T1000 (cell line): ENCODE results near the gene PJA2.
"Not testable (repeated sequence)": the region's sequence is repeated elsewhere in the genome, so short reads cannot be mapped to it uniquely, and the experiment has no call there.

Source experiments
- DNase-seq: peaks from one replicate; lab custom pipeline; 2025; ENCODE audit warnings: mixed read lengths; lab: John Stamatoyannopoulos, UW

Gene PJA2

DNA sequence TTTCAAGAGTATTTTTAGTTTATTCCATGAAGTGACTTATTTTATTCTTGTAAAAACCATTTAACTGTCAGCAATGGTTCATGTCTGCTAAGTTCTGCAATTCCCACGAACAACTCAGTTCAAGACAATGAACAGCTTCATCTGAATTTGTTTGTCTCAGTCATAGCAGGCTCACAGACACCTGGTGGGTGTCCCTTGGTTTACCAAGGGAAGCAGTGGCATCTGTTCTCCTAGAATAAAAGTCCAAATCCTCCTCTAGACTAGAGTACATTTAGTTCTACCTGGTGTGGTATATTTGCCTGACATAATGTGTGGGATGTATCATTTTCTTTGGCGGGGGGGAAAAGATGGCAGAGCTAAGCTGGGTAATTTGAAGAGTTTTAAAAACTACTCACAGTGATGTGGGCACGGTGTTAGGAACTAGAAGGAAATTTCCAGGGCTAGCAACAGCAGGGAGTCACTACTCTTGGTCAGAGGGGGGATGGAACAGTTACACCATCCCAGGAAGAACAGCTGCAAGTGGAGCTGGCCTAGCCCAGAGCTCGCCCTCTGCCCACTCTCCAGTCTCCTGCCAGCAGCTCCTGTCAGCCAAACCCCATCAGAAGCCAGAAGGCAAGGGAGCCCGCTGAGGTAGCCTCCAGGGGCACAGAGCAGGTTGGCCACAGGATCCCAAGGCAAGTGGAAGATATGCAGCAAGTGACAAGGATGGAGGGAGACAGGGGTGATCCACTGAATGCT lies 100.3 kb downstream of the PJA2 start:
- no peak for DNase-seq

- DNase-seq = no peak
Measured at GRCh38 chr5:109307951-109308350, 101.8 kb downstream of the PJA2 start.

DNA sequence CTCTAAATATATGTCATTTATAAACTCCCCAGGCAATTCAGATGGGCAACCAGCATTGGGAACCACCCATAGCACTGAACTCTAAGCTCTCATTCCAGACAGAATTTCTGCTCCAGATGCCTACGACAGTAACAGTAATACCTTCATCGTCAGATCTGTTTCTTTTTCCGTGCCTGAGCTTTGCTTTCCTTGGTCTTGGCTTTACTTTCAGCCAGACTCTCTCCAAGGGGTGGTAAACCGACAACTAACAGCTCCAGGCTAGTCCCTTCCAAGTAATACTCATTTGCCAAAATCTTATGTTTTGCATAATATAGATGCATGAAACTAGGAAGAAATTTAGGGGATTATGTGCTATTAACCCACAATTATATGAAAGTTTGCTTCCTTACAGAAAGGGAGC lies 102.3 kb downstream of the PJA2 start:
- DNase-seq = no peak

- DNase-seq = no peak
Measured at GRCh38 chr5:109305352-109305751, 104.4 kb downstream of the PJA2 start.

DNA sequence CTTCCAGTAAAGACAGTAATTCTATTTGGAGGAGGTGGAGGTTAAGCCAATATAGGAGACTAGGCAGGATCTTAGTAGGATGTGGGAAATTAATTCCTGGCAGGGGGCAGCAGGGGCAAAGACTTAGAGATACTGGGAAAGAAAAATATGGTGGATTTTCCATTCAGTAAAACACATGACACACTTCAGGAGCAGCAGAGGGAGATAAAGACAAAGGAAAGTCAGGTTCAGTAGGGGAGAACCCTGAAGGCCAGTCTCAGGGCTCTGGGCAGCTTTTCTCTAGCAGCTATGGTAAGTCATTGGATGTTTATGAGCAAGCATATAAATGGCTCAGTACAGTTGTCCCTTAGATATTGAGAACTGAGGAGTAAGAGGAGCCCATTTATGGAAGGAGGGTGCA lies 105.5 kb downstream of the PJA2 start:
- DNase-seq = no peak

DNA sequence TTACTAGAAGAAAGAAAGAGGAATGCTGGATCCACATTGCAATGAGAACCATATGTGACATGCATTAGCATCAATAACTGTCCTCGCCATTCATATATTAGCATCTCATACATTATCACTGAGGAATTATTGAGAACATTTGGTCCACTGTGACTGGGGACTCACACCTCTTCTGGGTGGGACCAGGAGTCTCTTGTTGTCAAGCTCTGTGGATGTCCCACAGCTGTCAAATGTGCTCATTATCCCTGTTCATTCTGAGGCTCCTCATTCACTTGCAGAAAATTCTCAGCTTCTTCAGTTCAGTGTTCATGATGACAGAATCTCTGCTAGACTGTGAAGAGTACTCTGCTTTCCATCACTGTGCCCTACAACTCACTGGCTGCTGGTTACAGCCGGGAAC lies 109.4 kb downstream of the PJA2 start:
- DNase-seq = no peak

DNA sequence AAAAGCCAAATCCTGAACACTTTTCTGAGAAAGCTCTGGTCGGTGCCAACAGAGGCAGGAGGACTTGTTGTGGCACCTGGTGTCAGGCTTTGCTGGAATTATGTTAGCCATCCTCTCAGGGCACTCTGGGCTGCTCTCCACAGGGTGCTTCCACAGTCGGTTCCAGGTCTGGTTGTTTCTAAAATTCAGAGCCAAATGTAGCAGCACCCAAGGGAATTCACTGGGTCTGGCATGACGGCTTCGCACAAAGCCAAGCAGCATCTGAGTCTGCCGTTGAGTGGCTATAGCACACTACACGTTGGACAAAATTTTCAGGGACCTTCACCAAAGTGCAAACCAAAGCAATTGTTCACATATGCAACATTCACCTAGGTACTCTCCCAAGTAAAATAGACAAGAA lies 110.2 kb downstream of the PJA2 start:
- no peak for DNase-seq

GRCh38 chr5:109298794-109299193 lies 111.0 kb downstream of the PJA2 start:
- no peak for DNase-seq

DNA sequence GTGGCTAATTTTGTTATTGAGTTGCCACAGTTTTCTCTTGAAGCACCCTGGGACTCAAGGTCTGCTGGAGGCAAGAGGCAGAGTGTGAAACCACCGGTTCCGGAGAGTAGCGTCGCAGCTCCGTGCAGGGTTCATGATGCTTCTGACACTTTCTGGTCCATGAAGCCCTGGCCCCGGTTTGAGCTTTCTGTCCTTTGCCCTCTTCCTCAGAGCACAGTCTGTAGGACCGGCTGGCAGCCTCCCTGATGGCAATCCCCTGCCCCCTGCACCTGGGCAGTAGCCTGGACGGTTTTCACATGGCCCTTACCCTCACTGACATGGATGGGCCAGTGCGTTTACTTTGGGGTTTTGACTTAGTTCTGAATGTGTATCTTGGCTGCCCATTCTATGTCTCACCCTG lies 111.9 kb downstream of the PJA2 start:
- DNase-seq = no peak

GRCh38 chr5:109291090-109291489 lies 118.7 kb downstream of the PJA2 start:
- DNase-seq = no peak

DNA sequence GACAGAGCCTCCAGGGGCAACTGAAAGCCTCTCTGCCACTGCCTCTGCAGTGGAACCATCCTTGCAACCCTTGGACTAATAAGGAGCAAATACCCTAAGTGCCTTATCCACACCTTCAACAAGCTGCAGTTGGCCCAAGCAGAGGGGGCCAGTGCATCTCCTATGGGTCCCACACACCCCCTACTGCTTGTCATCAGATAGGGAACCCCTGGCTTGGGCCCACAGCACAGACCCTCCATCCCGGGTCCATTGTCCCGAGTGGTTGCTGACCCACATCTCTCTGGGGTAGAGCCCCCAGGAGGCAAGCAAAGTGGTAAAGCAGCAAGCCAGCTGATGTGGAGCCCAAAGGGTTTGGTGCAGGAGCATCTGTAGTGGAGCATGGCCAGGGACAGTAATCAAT lies 119.5 kb downstream of the PJA2 start:
- no peak for DNase-seq

DNA sequence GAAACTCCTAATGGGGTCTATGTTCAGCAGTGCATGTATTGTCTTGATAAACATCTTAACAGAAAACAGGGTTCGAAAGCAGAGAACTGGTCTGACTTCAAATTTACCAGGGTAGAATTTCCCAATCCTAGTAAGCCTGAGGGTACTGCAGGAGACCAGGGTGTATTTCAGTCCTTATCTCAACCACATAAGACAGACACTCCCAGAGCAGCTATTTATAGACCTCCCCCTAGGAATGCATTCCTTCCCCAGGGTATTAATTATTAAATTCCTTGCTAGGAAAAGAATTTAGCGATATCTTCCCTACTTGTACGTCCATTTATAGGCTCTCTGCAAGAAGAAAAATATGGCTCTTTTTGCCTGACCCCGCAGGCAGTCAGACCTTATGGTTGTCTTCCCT lies 123.1 kb downstream of the PJA2 start:
- not testable (repeated sequence) for DNase-seq
